SK-N-SH treated with all-trans-retinoic acid at 6 μM for 48 hours (cell line): Measurements from ENCODE around the gene SH3PXD2A.

ENCODE experiments used
- ATAC-seq: fragments of 200-7000 bp; cut with Tn5 transposase; 3 replicates; pipeline ENCODE4 v1.9.1; 2020; ENCODE audit warnings: mild to moderate bottlenecking, moderate library complexity
- BACH2 ChIP-seq: fragments of 250-450 bp; sonication (Bioruptor Pico); IDR thresholded peaks from 2 replicates; pipeline ENCODE4 v1.9.0; 2021; ENCODE audit warnings: mild to moderate bottlenecking, borderline replicate concordance
- CSDC2 ChIP-seq: fragments of 250-450 bp; sonication (Bioruptor Pico); IDR thresholded peaks from 2 replicates; pipeline ENCODE4 v1.5.0; 2020; ENCODE audit warnings: mild to moderate bottlenecking, moderate library complexity
- CSRNP3 ChIP-seq: fragments of 250-450 bp; sonication (Bioruptor Pico); IDR thresholded peaks from 2 replicates; pipeline ENCODE4 v1.5.1; 2021; ENCODE audit warnings: mild to moderate bottlenecking, moderate library complexity
- ESRRG ChIP-seq: fragments of 250-450 bp; sonication (Bioruptor Pico); IDR thresholded peaks from 2 replicates; pipeline ENCODE4 v1.6.1; 2021; ENCODE audit warnings: mild to moderate bottlenecking
- GLIS3 ChIP-seq: fragments of 250-450 bp; sonication (Bioruptor Pico); IDR thresholded peaks from 2 replicates; pipeline ENCODE4 v1.5.0; 2020; ENCODE audit warnings: mild to moderate bottlenecking, moderate library complexity
- ISL1 ChIP-seq: fragments of 250-450 bp; sonication (Bioruptor Pico); IDR thresholded peaks from 2 replicates; pipeline ENCODE4 v2.1.2; 2022; ENCODE audit warnings: mild to moderate bottlenecking, moderate library complexity
- POU6F1 ChIP-seq: fragments of 250-450 bp; sonication (Bioruptor Pico); IDR thresholded peaks from 2 replicates; pipeline ENCODE4 v1.8.0; 2021; ENCODE audit warnings: low read depth, mild to moderate bottlenecking, moderate library complexity, borderline replicate concordance
- PPARA ChIP-seq: fragments of 250-450 bp; sonication (Bioruptor Pico); IDR thresholded peaks from 2 replicates; pipeline ENCODE4 v1.5.0; 2020; ENCODE audit warnings: mild to moderate bottlenecking, borderline replicate concordance
- RARB ChIP-seq: fragments of 250-450 bp; sonication (Bioruptor Pico); IDR thresholded peaks from 2 replicates; pipeline ENCODE4 v1.8.0; 2021; ENCODE audit warnings: mild to moderate bottlenecking, moderate library complexity
- TCF4 ChIP-seq: fragments of 250-450 bp; sonication (Bioruptor Pico); IDR thresholded peaks from 2 replicates; pipeline ENCODE4 v1.8.0; 2021; ENCODE audit warnings: mild to moderate bottlenecking, moderate library complexity, borderline replicate concordance
- TOX ChIP-seq: fragments of 250-450 bp; sonication (Bioruptor Pico); IDR thresholded peaks from 2 replicates; pipeline ENCODE4 v1.8.0; 2021; ENCODE audit warnings: mild to moderate bottlenecking, moderate library complexity, borderline replicate concordance
- ZC3H10 ChIP-seq: fragments of 250-450 bp; sonication (Bioruptor Pico); IDR thresholded peaks from 2 replicates; pipeline ENCODE4 v1.5.1; 2021; ENCODE audit warnings: mild to moderate bottlenecking, moderate library complexity
- ZFP3 ChIP-seq: fragments of 250-450 bp; sonication (Bioruptor Pico); IDR thresholded peaks from 2 replicates; pipeline ENCODE4 v1.5.0; 2020; ENCODE audit warnings: mild to moderate bottlenecking, moderate library complexity
- ZFP30 ChIP-seq: fragments of 450-650 bp; formaldehyde crosslinking; IDR thresholded peaks from 2 replicates; pipeline ENCODE4 v1.5.0; 2022; ENCODE audit warnings: mild to moderate bottlenecking, moderate library complexity
- ZNF565 ChIP-seq: fragments of 450-650 bp; formaldehyde crosslinking; conservative IDR thresholded peaks from 2 replicates; pipeline ENCODE4 v1.5.0; 2020; ENCODE audit warnings: low read depth, mild to moderate bottlenecking, moderate library complexity
- ZNF70 ChIP-seq: fragments of 450-650 bp; formaldehyde crosslinking; IDR thresholded peaks from 2 replicates; pipeline ENCODE4 v1.5.0; 2020; ENCODE audit warnings: mild to moderate bottlenecking, moderate library complexity
- ZNF8 ChIP-seq: fragments of 450-650 bp; formaldehyde crosslinking; IDR thresholded peaks from 2 replicates; pipeline ENCODE4 v1.5.0; 2020; ENCODE audit warnings: mild to moderate bottlenecking, moderate library complexity

The SH3PXD2A gene

GRCh38 chr10:103545366-103545765 lies 310.0 kb downstream of the SH3PXD2A start (continued):
- no peak for TF ChIP-seq CSDC2 (CRISPR knock-in tag)
- no peak for TF ChIP-seq PPARA (CRISPR knock-in tag)
- TF ChIP-seq RARB (CRISPR knock-in tag): no peak

- TF ChIP-seq ZFP3 (CRISPR knock-in tag) (no peak), TOX (no peak), ISL1 (no peak), TCF4 (CRISPR knock-in tag) (no peak), ZFP30 (no peak), CSRNP3 (CRISPR knock-in tag) (no peak), GLIS3 (CRISPR knock-in tag) (no peak), POU6F1 (CRISPR knock-in tag) (no peak), ZNF8 (CRISPR knock-in tag) (no peak), ZC3H10 (CRISPR knock-in tag) (no peak), ZNF70 (CRISPR knock-in tag) (no peak), ESRRG (CRISPR knock-in tag) (no peak), ZNF565 (no peak), BACH2 (CRISPR knock-in tag) (no peak)
- ATAC-seq: no peak
Measured at GRCh38 chr10:103544657-103545310, 310.6 kb downstream of the SH3PXD2A start.
